K562 (cell line): Measurements from ENCODE around the gene SAP30BP. TPM values are rescaled to one million over a fixed set of nuclear protein-coding genes. Genes with fewer than 3 reads are reported as not detected.
A peak's percentile ranks its signal among the peaks of the same experiment; 100 is the strongest.

Source experiments
- BACH1 ChIP-seq: fragments of 200-800 bp; sonication (Bioruptor generic); IDR thresholded peaks from 2 replicates; pipeline ENCODE4 v1.6.1; 2016; ENCODE audit warnings: missing genetic modification characterization, missing compliant biosample characterization
- BCL6 ChIP-seq: fragments of 250-450 bp; sonication (Bioruptor Pico); IDR thresholded peaks from 2 replicates; pipeline ENCODE4 v1.4.0; 2020
- BDP1 ChIP-seq: IDR thresholded peaks from 3 replicates; pipeline ENCODE4 v1.6.1; 2011; ENCODE audit not compliant: insufficient read length, insufficient read depth
- BRCA1 ChIP-seq, 2 experiments: fragments of 450-650 bp in 1 of 2; sonication (generic) in 1 of 2; formaldehyde crosslinking in 1 of 2; IDR thresholded peaks; 2 replicates each; pipeline versions ENCODE4 v1.5.0 to v1.6.1; 2017 to 2020; ENCODE audit warnings: mild to moderate bottlenecking in 1 of 2, missing genetic modification reagents in 1 of 2
- DACH1 ChIP-seq: fragments of 450-650 bp; IDR thresholded peaks from 2 replicates; pipeline ENCODE4 v1.6.1; 2018; ENCODE audit not compliant: partially characterized antibody
- FOXK1 ChIP-seq: sonication (generic); formaldehyde crosslinking; IDR thresholded peaks from 2 replicates; pipeline ENCODE4 v1.8.0; 2022; ENCODE audit warnings: missing genetic modification reagents, mild to moderate bottlenecking, borderline replicate concordance
- HINFP ChIP-seq: fragments of 450-650 bp; conservative IDR thresholded peaks from 2 replicates; pipeline ENCODE4 v1.6.1; 2016; ENCODE audit warnings: missing genetic modification characterization, low read depth, mild to moderate bottlenecking, control low read depth, missing compliant biosample characterization
- ID3 ChIP-seq, 2 experiments: fragments of 250-450 bp in 1 of 2; fragments of 450-650 bp in 1 of 2; sonication (Bioruptor Pico) in 1 of 2; IDR thresholded peaks; 2 replicates each; pipeline versions ENCODE4 v1.6.1 to v1.8.0; 2016 to 2021; ENCODE audit warnings: mild to moderate bottlenecking in 2 of 2, moderate library complexity in 2 of 2, missing compliant biosample characterization in 1 of 2, missing genetic modification characterization in 1 of 2
- KLF6 ChIP-seq: fragments of 250-450 bp; sonication (Bioruptor Pico); IDR thresholded peaks from 2 replicates; pipeline ENCODE4 v1.4.0; 2020; ENCODE audit warnings: mild to moderate bottlenecking, moderate library complexity, borderline replicate concordance
- MAFG ChIP-seq: fragments of 450-650 bp; conservative IDR thresholded peaks from 2 replicates; pipeline ENCODE4 v1.6.1; 2016; ENCODE audit warnings: missing genetic modification characterization, missing compliant biosample characterization
- MNT ChIP-seq, 2 experiments: fragments of 450-650 bp; conservative IDR thresholded peaks; 2 replicates each; pipeline ENCODE4 v1.6.1; 2017; ENCODE audit warnings: mild to moderate bottlenecking in 2 of 2, moderate library complexity in 2 of 2
- NCOR1 ChIP-seq: fragments of 450-650 bp; IDR thresholded peaks from 2 replicates; pipeline ENCODE4 v1.6.1; 2016; ENCODE audit warnings: mild to moderate bottlenecking, moderate library complexity
- PHTF2 ChIP-seq: fragments of 250-450 bp; sonication (Bioruptor Pico); IDR thresholded peaks from 2 replicates; pipeline ENCODE4 v1.5.0; 2021; ENCODE audit warnings: mild to moderate bottlenecking
- SRSF9 ChIP-seq: fragments of 200-400 bp; formaldehyde crosslinking; IDR thresholded peaks from 2 replicates; pipeline ENCODE4 v1.6.1; 2017; ENCODE audit warnings: low read depth, low read length, borderline replicate concordance
- TAF15 ChIP-seq: fragments of 200-400 bp; formaldehyde crosslinking; IDR thresholded peaks from 2 replicates; pipeline ENCODE4 v1.6.1; 2017; ENCODE audit warnings: mild to moderate bottlenecking, low read depth, low read length, moderate library complexity
- TCF7 ChIP-seq: sonication (generic); IDR thresholded peaks from 2 replicates; pipeline ENCODE4 v1.6.1; 2016; ENCODE audit warnings: antibody characterized with exemption, borderline replicate concordance
- TSC22D4 ChIP-seq: fragments of 450-650 bp; IDR thresholded peaks from 2 replicates; pipeline ENCODE4 v1.6.1; 2016; ENCODE audit warnings: missing genetic modification characterization, missing biosample characterization, control low read depth
- ZBED1 ChIP-seq: IDR thresholded peaks from 2 replicates; pipeline ENCODE4 v1.6.1; 2014
- ZBTB1 ChIP-seq: sonication (generic); formaldehyde crosslinking; IDR thresholded peaks from 2 replicates; pipeline ENCODE4 v1.8.1; 2023; ENCODE audit warnings: missing genetic modification reagents, low read depth, mild to moderate bottlenecking, borderline replicate concordance
- ZBTB43 ChIP-seq: sonication (generic); formaldehyde crosslinking; IDR thresholded peaks from 2 replicates; pipeline ENCODE4 v1.8.0; 2023; ENCODE audit warnings: mild to moderate bottlenecking, missing genetic modification reagents
- ZEB2 ChIP-seq: fragments of 450-650 bp; IDR thresholded peaks from 2 replicates; pipeline ENCODE4 v1.6.1; 2016
- polyA plus RNA-seq, 8 experiments: library from polyadenylated mRNA; depleted of rRNA in 4 of 8; stranded (reverse) in 5 of 8; unstranded in 3 of 8; fragments of >200 nt; fragmentation: Nextera tagmentation in 2 of 8; fragmentation: Illumina TruSeq in 1 of 8; extraction: Ambion mirVana in 2 of 8; extraction: Trizol in 1 of 8; gene quantifications; 2 replicates each; pipeline versions ENCODE4 v1.2.1 to v1.2.3, GENCODE V29; 2011 to 2014; ENCODE audit warnings: inconsistent platforms in 1 of 8, missing spikeins in 1 of 8
- total RNA-seq, 7 experiments: library from RNA; depleted of rRNA in 6 of 7; stranded (reverse); fragments of >200 nt in 6 of 7; fragmentation: Illumina TruSeq in 2 of 7; extraction: Trizol in 2 of 7; gene quantifications; 2 replicates each; pipeline versions ENCODE4 v1.2.1 to v1.2.3, GENCODE V29; 2011 to 2021; ENCODE audit warnings: low replicate concordance in 1 of 7

SAP30BP gene
- total and polyA plus RNA-seq, 9 of the 15 experiments (the other 6 are each of a cell fraction or from before 2014, with no cell fraction given) = 45.3 to 154 (median 71.7) TPM

- TF ChIP-seq ID3 (CRISPR knock-in tag; IDR thresholded peaks at IDR 0.05) = no peak
- TF ChIP-seq ID3 (tag; IDR thresholded peaks at IDR 0.05) = no peak
- TF ChIP-seq ZBTB1 = no peak
- TF ChIP-seq KLF6 (CRISPR knock-in tag) = no peak
- no peak for TF ChIP-seq MAFG
- no peak for TF ChIP-seq NCOR1
- no peak for TF ChIP-seq TSC22D4 (tag)
- TF ChIP-seq DACH1 = peak; percentile 78
- TF ChIP-seq ZBTB43 (CRISPR knock-in tag) = no peak
- TF ChIP-seq BACH1 (tag) = no peak
- TF ChIP-seq BDP1 = no peak
- TF ChIP-seq HINFP = no peak
- 0 out of 2 replicates have a peak, but pooled peaks have one; percentile 35 for TF ChIP-seq FOXK1 (CRISPR knock-in tag)
- 0 out of 2 replicates have a peak, but pooled peaks have one; percentile 27 for TF ChIP-seq ZBED1
- 0 out of 2 replicates have a peak, but pooled peaks have one; percentile 17 for TF ChIP-seq TCF7
- no peak for TF ChIP-seq BRCA1 (IDR thresholded peaks at IDR 0.05)
- TF ChIP-seq BRCA1 (CRISPR knock-in tag; IDR thresholded peaks at IDR 0.05) = no peak
- TF ChIP-seq SRSF9 = no peak
- peak; percentile 66 to 81 for TF ChIP-seq MNT (conservative IDR thresholded peaks at IDR 0.05)
- no peak for TF ChIP-seq ZEB2
- no peak for TF ChIP-seq BCL6
- TF ChIP-seq PHTF2 = no peak
- TF ChIP-seq TAF15 = no peak
Measured at GRCh38 chr17:75633486-75634375, 33.4 kb upstream of the SAP30BP start (continued).
